Endothelial cell of umbilical vein (primary cell): ENCODE results near the gene ZNF609. TPM values are rescaled to one million over a fixed set of nuclear protein-coding genes. Genes with fewer than 3 reads are reported as not detected.

Experiments used
- BruUV-seq: library from RNA; stranded (reverse); fragments of 400-500 nt; replicated peaks from 2 replicates; lab custom pipeline; 2021; lab: Mats Ljungman, UMichigan
- CTCF ChIA-PET: fragments of 300-600, 350-600 bp; sonication (Branson Sonifier 250); formaldehyde crosslinking; loops from one replicate; lab custom pipeline; 2021; ENCODE audit warnings: antibody characterized with exemption, inconsistent platforms; lab: Charles Lee
- POLR2A ChIA-PET: fragments of 300-600, 350-600 bp; sonication (Branson Sonifier 250); formaldehyde crosslinking; loops from one replicate; lab custom pipeline; 2021; ENCODE audit warnings: antibody characterized with exemption, inconsistent platforms; lab: Charles Lee
- DNase-seq: peaks from one replicate; pipeline ENCODE4 v3.0.0-alpha.2; 2011; ENCODE audit warnings: low read depth, low spot score
- FAIRE-seq: peaks from 2 replicates; lab custom pipeline; 2011; peaks lifted over from hg19 to GRCh38; lab: Jason Lieb, UNC
- H2AFZ ChIP-seq: 2 replicates; pipeline ENCODE4 v1.6.0; 2012; ENCODE audit warnings: low read depth, low read length, control low read depth, inconsistent platforms
- H3K27ac ChIP-seq: 2 replicates; pipeline ENCODE4 v1.5.1; 2011; ENCODE audit warnings: low read depth, mild to moderate bottlenecking, control low read depth, low read length, moderate library complexity; ENCODE audit not compliant: insufficient read depth
- H3K27me3 ChIP-seq, 2 experiments: 2 replicates each; pipeline versions ENCODE4 v1.6.0 to v1.6.1; 2011; ENCODE audit warnings: low read length in 2 of 2, mixed read lengths in 1 of 2; ENCODE audit not compliant: control insufficient read depth in 2 of 2, insufficient read depth in 2 of 2
- H3K36me3 ChIP-seq, 2 experiments: 2 replicates in 1 of 2; 3 replicates in 1 of 2; pipeline ENCODE4 v1.5.1; 2011; ENCODE audit warnings: low read length in 2 of 2, mild to moderate bottlenecking in 1 of 2, moderate library complexity in 1 of 2; ENCODE audit not compliant: control insufficient read depth in 2 of 2, insufficient read depth in 2 of 2; ENCODE audit errors: extremely low read depth in 1 of 2
- H3K4me1 ChIP-seq: 3 replicates; pipeline ENCODE4 v1.5.1; 2011; ENCODE audit warnings: mild to moderate bottlenecking, low read length; ENCODE audit not compliant: control insufficient read depth, insufficient read depth; ENCODE audit errors: extremely low read depth
- H3K4me2 ChIP-seq: 2 replicates; pipeline ENCODE4 v1.6.1; 2011; ENCODE audit warnings: low read length, control low read depth, mixed read lengths; ENCODE audit not compliant: insufficient read depth
- H3K4me3 ChIP-seq, 3 experiments: fragments of 200-600 bp in 1 of 3; sonication (generic), shearing (Covaris generic) in 1 of 3; replicated peaks in 1 of 3; 2 replicates each; pipeline ENCODE4 v1.5.1; 2011 to 2016; ENCODE audit warnings: control low read depth in 3 of 3, low read length in 3 of 3, mild to moderate bottlenecking in 2 of 3, inconsistent platforms in 1 of 3, low read depth in 1 of 3, moderate library complexity in 1 of 3; ENCODE audit not compliant: insufficient read depth in 1 of 3
- H3K79me2 ChIP-seq: 2 replicates; pipeline ENCODE4 v1.6.0; 2012; ENCODE audit warnings: low read length, inconsistent platforms; ENCODE audit not compliant: control insufficient read depth, insufficient read depth
- H3K9ac ChIP-seq: replicated peaks from 2 replicates; pipeline ENCODE3; 2011; ENCODE audit warnings: low read length, control low read depth; ENCODE audit not compliant: insufficient read depth; ENCODE audit errors: extremely low read depth
- H3K9me1 ChIP-seq: replicated peaks from 3 replicates; pipeline ENCODE4 v1.6.0; 2011; ENCODE audit warnings: mild to moderate bottlenecking, low read length; ENCODE audit not compliant: control insufficient read depth, insufficient read depth; ENCODE audit errors: extremely low read depth
- H3K9me3 ChIP-seq: replicated peaks from 2 replicates; pipeline ENCODE4 v1.5.1; 2012; ENCODE audit warnings: low read length, inconsistent platforms; ENCODE audit not compliant: control insufficient read depth, insufficient read depth
- H4K20me1 ChIP-seq: replicated peaks from 2 replicates; pipeline ENCODE3; 2011; ENCODE audit warnings: mild to moderate bottlenecking, low read length; ENCODE audit not compliant: control insufficient read depth, insufficient read depth; ENCODE audit errors: extremely low read depth
- FOS ChIP-seq: IDR thresholded peaks from 2 replicates; pipeline ENCODE4 v1.6.1; 2011; ENCODE audit warnings: mild to moderate bottlenecking, low read length, moderate library complexity, borderline replicate concordance; ENCODE audit not compliant: insufficient read depth
- GATA2 ChIP-seq: IDR thresholded peaks from 2 replicates; pipeline ENCODE4 v1.7.0; 2011; ENCODE audit warnings: low read depth, mild to moderate bottlenecking, moderate library complexity, mixed read lengths, low read length; ENCODE audit not compliant: insufficient read length, insufficient read depth
- JUN ChIP-seq: IDR thresholded peaks from 2 replicates; pipeline ENCODE4 v1.6.1; 2011; ENCODE audit warnings: borderline replicate concordance, low read depth; ENCODE audit not compliant: insufficient read length, insufficient read depth
- MYC ChIP-seq: IDR thresholded peaks from one replicate; pipeline ENCODE4 v1.6.1; 2011; ENCODE audit warnings: mild to moderate bottlenecking, low read depth, low read length
- POLR2A ChIP-seq: IDR thresholded peaks from 2 replicates; pipeline ENCODE4 v1.6.1; 2012; ENCODE audit warnings: low read depth, mild to moderate bottlenecking, control low read depth, low read length
- POLR2AphosphoS5 ChIP-seq: IDR thresholded peaks from 2 replicates; pipeline ENCODE4 v1.6.1; 2012; ENCODE audit warnings: low read depth, mild to moderate bottlenecking, control low read depth, low read length, moderate library complexity; ENCODE audit not compliant: insufficient read depth
- dilution Hi-C: fragments of 300-500 bp; cut with MboI; formaldehyde crosslinking; loops from one replicate; pipeline ENCODE4 v1.15.0; 2019; ENCODE audit warnings: low sequenced_read_pairs; ENCODE audit not compliant: extremely low pct_ligation_motif_present
- intact Hi-C: fragments of 100-400 bp; cut with micrococcal nuclease; formaldehyde crosslinking; loops from one replicate; pipeline ENCODE4 v1.10.0; 2022
- polyA plus RNA-seq, 4 experiments: library from polyadenylated mRNA; depleted of rRNA in 3 of 4; stranded (reverse) in 3 of 4; unstranded in 1 of 4; fragments of >200 nt; gene quantifications; 2 replicates each; pipeline versions ENCODE4 v1.2.1 to v1.2.3, GENCODE V29; 2011 to 2012; ENCODE audit warnings: missing spikeins in 1 of 4
- total RNA-seq: library from RNA; stranded (reverse); gene quantifications from 2 replicates; pipeline ENCODE4 v1.2.3, GENCODE V29; 2021
- TF ChIP-seq, protein P1 (sequence below), 2 donors: IDR thresholded peaks; 1 replicate in 1 of 2; 2 replicates in 1 of 2; pipeline ENCODE4 v1.5.1; 2011; ENCODE audit warnings: low read length in 2 of 2, mild to moderate bottlenecking in 2 of 2, moderate library complexity in 2 of 2, control low read depth in 1 of 2, inconsistent platforms in 1 of 2, low read depth in 1 of 2; ENCODE audit not compliant: insufficient read depth in 1 of 2; ENCODE audit errors: extremely low read depth in 1 of 2

The ZNF609 gene
- total and polyA plus RNA-seq, 2 donors (not counting 3 experiments of a cell fraction or from before 2014, with no cell fraction given), result 18.2 to 49.6 TPM

DNA sequence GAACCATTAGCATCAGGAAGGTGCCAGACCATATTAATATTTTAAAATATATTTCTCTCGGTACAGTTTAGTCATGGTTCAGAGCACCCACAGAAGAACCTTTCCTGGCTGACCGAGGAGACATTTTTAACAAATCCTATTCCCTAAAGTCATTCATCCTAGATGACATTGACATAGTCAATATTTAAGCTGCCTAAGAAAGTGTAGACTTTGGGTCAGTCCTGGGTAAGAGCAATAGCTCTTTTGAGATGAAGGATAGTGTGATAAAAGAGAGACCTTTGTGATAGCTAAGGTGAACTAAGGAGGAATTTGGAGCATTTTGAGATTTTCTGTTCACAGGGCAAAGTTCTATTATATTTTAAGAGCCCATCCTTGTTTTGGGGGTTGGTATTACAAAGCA lies 47.5 kb downstream of the ZNF609 start:
- Histone ChIP-seq H3K27me3 (no peaks in the 10 kb centered on the region), H3K4me2 (no peak overlapping the region), H3K79me2 (peaks cover 85% of the 10 kb centered on the region), H2AFZ (no peak overlapping the region), H3K9me1 (no peaks in the 10 kb centered on the region), H3K9me3 (no peaks in the 10 kb centered on the region), H4K20me1 (peaks cover 5% of the 10 kb centered on the region), H3K4me1 (peaks cover 28% of the 10 kb centered on the region), H3K36me3 (peaks cover 2% of the 10 kb centered on the region in 2 experiments), H3K27ac (no peak overlapping the region), H3K9ac (no peak overlapping the region), H3K4me3 (no peak overlapping the region)
- intact Hi-C loops (no loop called here), dilution Hi-C loops (no loop called here)
- TF ChIP-seq POLR2A (no peak), JUN (no peak), MYC (no peak)
- CTCF ChIA-PET, result interaction anchor here (1.0 to 2.1 kb wide), 7 partner anchors 14 to 146 kb away, joined by 3 to 12 read pairs (median 3); no protein-coding TSS in a partner anchor
- BruUV-seq, result no TSS peak
- no peak for DNase-seq
- POLR2A ChIA-PET, result no interaction called here
- no peak for FAIRE-seq

DNA sequence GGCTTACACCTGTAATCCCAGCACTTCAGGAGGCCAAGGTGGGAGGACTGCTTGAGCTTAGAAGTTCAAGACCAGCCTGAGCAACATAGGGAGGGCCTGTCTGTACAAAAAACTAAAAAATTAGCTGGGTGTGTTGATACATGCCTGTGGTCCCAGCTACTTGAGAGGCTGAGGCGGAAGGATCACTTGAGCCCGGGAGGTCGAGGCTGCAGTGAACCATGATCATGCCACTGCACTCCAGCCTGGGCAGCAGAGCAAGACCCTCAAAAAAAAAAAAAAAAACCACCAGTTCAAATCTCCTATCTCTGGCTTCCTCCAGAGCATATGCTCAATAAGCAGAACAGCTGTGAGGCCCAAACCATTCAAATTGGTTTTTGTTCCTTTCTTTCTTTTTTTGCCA lies 53.4 kb downstream of the ZNF609 start:
- Histone ChIP-seq H3K9ac (no peak overlapping the region), H4K20me1 (peaks cover 3% of the 10 kb centered on the region), H3K9me3 (no peaks in the 10 kb centered on the region), H3K27me3 (no peaks in the 10 kb centered on the region), H2AFZ (no peak overlapping the region), H3K4me3 (no peak overlapping the region), H3K79me2 (peaks cover 88% of the 10 kb centered on the region), H3K9me1 (no peaks in the 10 kb centered on the region), H3K36me3 (no peaks in the 10 kb centered on the region), H3K4me1 (peaks cover 9% of the 10 kb centered on the region), H3K27ac (no peak overlapping the region), H3K4me2 (no peak overlapping the region)
- intact Hi-C loops, result no loop called here
- no peak for FAIRE-seq
- no TSS peak for BruUV-seq
- POLR2A ChIA-PET, result interaction anchor here (0.6 kb wide), 1 partner anchor 1652 kb away, joined by 3 read pairs; no protein-coding TSS in a partner anchor
- dilution Hi-C loops, result no loop called here
- no peak for DNase-seq
- TF ChIP-seq POLR2A (no peak), POLR2AphosphoS5 (no peak), JUN (no peak), GATA2 (no peak), FOS (no peak)
- TF ChIP-seq, protein P1, sequence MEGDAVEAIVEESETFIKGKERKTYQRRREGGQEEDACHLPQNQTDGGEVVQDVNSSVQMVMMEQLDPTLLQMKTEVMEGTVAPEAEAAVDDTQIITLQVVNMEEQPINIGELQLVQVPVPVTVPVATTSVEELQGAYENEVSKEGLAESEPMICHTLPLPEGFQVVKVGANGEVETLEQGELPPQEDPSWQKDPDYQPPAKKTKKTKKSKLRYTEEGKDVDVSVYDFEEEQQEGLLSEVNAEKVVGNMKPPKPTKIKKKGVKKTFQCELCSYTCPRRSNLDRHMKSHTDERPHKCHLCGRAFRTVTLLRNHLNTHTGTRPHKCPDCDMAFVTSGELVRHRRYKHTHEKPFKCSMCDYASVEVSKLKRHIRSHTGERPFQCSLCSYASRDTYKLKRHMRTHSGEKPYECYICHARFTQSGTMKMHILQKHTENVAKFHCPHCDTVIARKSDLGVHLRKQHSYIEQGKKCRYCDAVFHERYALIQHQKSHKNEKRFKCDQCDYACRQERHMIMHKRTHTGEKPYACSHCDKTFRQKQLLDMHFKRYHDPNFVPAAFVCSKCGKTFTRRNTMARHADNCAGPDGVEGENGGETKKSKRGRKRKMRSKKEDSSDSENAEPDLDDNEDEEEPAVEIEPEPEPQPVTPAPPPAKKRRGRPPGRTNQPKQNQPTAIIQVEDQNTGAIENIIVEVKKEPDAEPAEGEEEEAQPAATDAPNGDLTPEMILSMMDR (IDR thresholded peaks at IDR 0.05; ENCODE audit: extremely low read depth in 1 of 2, insufficient read depth in 1 of 2, low read depth in 1 of 2, low read length in 2 of 2), result no peak
- CTCF ChIA-PET, result interaction anchor here (0.6 to 1.9 kb wide), 5 partner anchors 10 to 95 kb away, joined by 3 to 11 read pairs (median 5); no protein-coding TSS in a partner anchor
